Activated CD4-positive, alpha-beta T cell treated with anti-CD3 and anti-CD28 coated beads, Interleukin-2, Interleukin-6, amounts not matched to agents 100 ng/mL and 50 ng/mL, durations not matched to agents 16 hours and 8 hours (primary cell): ENCODE results near the gene CNNM3.
A peak's percentile ranks its signal among the peaks of the same experiment; 100 is the strongest.
"Not testable (repeated sequence)": the region's sequence is repeated elsewhere in the genome, so short reads cannot be mapped to it uniquely, and the experiment has no call there.

Source experiments
- DNase-seq: peaks from one replicate; pipeline ENCODE4 v3.0.0-alpha.2; 2020

Gene CNNM3

GRCh38 chr2:96800061-96801004 is 15.7 kb upstream of the CNNM3 start:
- DNase-seq, result no peak

- DNase-seq, result peak; percentile 74
Observed at GRCh38 chr2:96801005-96801785, 14.9 kb upstream of the CNNM3 start.

- DNase-seq, result peak; percentile 27
Observed at GRCh38 chr2:96801786-96802595, 14.1 kb upstream of the CNNM3 start.

- DNase-seq, result no peak
Observed at GRCh38 chr2:96802721-96803120, 13.3 kb upstream of the CNNM3 start.

- no peak for DNase-seq
Observed at GRCh38 chr2:96804986-96805385, 11.1 kb upstream of the CNNM3 start.

DNA sequence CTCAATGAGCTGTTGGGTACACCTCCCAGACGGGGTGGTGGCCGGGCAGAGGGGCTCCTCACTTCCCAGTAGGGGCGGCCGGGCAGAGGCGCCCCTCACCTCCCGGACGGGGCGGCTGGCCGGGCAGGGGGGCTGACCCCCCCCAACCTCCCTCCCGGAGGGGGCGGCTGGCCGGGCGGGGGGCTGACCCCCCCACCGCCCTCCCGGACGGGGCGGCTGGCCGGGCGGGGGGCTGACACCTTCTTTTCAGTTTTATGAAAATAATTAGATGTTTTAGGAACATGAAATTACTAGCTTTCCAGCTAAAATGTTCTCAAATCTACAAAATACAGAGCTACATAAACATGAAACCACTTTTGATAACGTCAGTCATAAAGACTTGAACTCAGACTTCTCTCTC is 10.1 kb upstream of the CNNM3 start:
- DNase-seq, result not testable (repeated sequence)

DNA sequence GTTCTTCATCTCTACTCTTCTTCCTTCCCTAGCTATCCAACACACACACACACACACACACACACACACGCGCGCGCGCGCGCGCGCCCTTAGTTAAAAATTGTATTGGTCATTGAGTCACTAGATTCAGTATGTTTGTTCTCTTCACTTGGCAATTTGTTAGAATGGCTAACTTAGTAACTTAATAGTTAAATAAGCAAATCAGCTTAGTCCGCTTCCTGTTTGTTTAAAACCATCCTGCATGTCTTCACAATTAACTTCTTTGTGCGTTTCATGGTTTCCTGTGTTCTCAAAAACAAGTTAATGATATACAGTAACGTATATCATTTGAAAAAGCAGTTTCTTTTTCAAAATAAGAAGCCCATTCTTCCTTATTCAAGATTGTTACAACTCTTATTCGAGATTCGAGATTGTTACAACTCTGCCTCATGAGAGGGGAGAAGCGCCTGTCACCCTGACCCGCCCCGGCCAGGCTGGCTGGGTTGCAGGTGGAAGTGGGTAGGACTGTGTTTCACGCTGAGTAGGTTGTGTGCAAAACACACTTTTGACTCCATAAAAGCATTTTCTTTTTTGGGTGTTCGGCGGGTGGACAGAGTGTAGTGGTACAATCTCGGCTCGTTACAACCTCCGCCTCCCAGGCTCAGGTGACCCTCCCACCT is 9.5 kb upstream of the CNNM3 start:
- no peak for DNase-seq

- DNase-seq, result no peak
Observed at GRCh38 chr2:96807127-96807471, 9.0 kb upstream of the CNNM3 start.

DNA sequence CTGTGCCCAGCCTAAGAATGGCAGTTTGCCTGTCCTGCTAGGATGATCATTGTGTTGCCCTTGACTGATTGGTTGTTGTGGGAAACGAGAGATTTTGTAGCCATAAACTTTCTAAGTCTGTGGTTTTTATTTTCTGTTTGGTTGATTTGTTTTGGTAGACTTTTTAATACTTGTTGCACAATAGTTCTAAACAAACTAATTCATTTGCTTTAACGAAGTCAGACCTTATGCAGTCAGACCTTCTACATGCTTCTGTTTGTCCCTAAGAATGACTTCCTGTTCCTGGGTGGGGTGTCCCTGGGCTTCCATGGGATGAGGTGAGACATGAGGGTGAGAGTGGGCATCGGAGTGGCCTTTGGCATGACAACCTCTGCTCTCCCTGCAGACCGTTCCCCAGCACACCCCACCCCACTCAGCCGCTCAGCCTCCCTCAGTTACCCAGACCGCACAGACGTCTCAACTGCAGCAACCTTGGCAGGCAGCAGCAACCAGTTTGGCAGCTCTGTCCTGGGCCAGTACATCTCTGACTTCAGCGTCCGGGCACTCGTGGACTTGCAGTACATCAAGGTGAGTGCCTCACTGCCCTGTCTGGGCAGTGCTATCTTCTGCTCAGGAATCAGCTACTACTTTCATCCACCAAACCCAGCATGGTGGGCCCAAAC is 7.8 kb upstream of the CNNM3 start:
- DNase-seq, result no peak

DNA sequence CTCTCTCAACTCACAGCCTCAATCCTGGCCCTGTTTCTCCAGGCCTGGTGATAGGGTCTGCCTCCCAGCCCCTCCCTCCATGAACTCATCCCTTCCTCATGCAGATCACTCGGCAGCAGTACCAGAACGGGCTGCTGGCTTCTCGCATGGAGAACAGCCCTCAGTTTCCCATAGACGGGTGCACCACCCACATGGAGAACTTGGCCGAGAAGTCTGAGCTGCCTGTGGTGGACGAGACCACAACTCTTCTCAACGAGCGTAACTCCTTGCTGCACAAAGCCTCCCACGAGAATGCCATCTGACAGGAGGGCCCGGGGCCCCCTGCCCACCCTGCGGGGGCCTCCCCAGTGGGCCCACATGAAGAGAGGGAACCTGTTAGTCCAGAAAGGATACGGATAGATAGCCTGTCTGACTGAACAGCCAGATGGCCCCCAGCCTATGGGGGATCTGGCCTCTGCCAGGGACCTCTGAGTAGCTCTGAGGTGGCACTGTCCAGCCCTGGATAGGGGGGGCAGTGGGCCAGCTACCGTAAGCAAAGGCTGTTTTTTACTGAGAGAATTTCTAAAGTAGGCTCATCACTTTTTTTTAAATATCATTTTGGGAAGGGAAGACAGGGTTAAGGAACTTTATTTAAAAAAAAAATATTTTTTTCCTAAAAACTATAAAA is 6.7 kb upstream of the CNNM3 start:
- DNase-seq, result no peak

DNA sequence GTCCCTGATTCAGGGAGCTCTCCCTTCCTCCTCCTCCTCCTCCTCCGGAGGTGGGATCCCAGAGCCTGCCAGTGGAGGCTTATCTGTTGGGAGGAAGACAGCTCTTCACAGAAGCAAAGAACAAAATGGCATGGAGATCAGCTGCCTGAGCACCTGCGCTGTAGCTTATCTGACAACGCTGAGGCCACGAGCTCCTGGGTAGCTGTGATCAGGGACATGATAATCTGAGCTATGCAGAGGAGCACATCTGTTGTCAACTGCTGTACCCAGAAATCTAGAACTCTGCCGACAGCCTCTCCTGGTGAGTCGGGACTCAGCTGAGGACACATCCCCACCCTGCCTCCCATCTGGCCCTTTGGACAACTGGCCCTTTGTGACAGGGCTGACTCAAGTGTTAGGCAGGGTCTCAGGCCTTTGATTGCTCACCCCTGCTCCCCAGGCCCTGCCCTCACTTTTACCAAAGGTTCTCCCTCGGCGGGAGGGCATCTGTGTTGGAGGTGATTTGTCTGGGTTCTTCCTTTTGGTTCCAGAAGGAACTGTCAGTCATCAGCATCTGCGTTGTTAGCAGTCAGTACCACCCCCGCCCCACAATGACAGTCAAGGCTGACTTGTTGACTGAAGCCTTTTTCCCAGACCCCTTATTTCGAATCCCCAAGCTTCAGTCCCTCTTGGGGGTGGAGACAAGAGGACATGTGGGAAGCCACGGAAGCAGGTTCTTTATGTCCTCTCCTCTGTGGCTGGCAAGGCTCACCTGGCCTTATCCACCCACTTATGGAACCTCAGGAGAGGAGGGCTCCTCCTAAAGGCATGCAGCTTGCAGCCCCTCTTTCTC is 5.9 kb upstream of the CNNM3 start:
- no peak for DNase-seq

- no peak for DNase-seq
Observed at GRCh38 chr2:96810783-96811192, 5.3 kb upstream of the CNNM3 start.

DNA sequence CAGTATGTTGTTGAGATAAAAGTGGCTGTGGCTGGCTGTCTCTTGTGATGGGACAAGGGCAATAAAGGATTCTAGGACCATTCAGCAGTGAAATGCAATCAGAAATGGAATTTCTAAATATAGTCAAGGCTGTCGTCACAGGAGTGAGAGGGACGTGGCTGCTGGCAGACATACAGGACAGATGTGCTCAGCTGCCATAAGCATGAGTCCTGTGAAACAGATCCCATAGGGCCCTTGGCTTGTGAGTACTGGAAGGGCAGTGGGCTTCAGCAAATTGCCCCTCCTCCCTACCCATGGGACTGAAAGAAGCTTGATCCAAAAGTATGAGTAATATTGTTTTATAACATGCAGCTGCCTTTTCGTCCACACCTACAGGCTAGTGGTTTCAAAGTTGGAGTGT is 4.2 kb upstream of the CNNM3 start:
- no peak for DNase-seq

GRCh38 chr2:96813656-96814055 is 2.4 kb upstream of the CNNM3 start:
- DNase-seq, result no peak

DNA sequence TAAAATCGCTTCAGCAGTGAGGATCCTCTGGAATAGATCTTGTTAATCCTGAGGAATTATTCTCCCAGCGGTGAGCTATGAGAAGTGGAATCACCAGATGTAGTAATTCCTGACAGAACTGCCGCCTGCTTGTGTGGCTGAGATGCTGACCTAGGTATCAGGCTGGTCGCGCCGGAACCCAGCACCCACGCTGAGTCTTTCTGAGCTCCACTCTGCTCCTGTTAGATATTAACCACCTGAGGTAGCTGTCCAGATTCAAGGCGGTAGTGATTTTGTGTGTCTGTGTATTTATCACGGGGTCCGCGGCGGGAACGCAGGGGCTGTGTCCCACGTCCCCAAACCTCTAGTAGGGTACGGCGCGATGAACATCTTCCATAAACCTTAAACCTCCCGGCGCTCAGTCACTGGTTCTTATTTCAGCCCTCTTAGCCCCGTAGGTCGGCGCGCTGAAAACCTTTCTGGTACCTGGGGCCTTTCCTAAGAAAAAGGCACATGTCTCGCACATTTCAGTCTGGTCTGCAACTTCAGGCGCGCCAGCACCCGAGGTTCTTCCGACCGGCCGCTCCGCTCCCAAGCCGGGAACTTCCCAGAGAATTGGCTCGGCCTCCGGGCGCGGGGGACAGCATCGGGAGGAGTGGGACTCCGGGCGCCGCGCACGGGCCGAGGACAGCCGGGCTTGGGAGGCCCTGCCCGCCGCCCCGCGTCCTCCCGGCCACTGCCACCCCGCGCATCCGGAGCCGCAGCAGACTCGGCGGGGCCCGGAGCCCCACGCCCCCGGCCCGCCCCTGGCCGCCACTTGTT is 542 bp upstream of the CNNM3 start:
- peak; percentile 32 for DNase-seq

GRCh38 chr2:96816836-96817702 is 1.0 kb downstream of the CNNM3 start:
- DNase-seq, result no peak

DNA sequence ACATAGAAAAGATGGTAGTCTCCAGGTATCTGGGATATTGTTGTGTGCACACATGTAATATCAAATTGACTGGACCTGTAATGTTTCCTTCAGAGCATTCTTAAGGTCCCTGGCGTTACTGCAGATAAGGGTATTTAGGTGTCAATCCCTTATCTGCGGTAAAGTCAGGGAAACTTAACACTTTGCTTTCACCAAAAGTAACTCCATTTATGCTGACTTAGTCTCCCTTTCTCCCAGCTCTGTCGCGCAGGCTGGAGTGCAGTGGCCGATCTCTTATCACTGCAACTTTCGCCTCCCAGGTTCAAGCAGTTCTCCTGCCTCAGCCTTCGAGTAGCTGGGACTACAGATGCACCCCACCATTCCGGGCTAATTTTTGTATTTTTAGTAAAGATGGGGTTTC is 1.8 kb downstream of the CNNM3 start:
- DNase-seq, result no peak

DNA sequence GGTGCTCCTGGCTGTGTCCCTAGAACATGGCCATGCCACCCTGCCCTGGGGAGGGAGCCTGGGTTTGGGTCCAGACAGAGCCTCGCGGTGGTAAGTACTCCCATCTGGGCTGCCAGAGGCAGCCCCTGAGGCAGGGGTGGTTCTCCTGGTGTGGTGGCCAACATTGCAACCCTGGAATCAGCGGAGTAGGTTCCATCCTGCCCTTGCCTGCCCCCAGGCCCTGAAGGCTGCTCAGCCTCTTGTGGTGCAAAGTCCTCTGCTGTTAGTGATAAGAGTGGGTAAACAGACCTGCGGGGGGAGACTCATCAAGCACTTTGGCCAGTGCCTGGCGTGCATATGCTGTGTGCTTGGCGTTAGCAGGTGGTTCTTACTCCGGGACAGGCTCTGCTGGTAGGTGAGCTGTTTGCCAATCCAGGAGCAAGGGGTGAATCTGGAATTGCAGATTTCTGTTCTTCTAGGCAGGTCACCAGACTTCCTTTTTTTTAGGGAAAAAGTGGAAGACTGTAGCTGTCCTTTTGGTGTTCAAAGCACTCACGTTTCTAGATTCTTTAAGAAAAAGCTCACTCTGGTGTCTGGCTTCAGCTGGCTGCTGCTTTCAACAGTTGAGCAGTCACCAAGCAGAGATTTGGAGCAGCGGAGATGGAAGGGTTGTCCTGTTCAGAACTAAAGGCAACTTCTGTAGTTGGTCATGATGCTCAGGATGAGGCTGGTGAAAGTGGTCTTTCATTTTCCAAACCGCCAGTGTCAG is 3.2 kb downstream of the CNNM3 start:
- no peak for DNase-seq
